H7 (cell line): Measurements from ENCODE around the gene PTPRH. TPM values are rescaled to one million over a fixed set of nuclear protein-coding genes. Genes with fewer than 3 reads are reported as not detected.
"Not testable (repeated sequence)": the region's sequence is repeated elsewhere in the genome, so short reads cannot be mapped to it uniquely, and the experiment has no call there.

Source experiments
- DNase-seq: peaks from one replicate; pipeline ENCODE4 v3.0.0; 2012
- H3K27me3 ChIP-seq: 2 replicates; pipeline ENCODE4 v1.6.0; 2011; ENCODE audit warnings: mild to moderate bottlenecking, low read length; ENCODE audit not compliant: control insufficient read depth, insufficient read depth
- H3K36me3 ChIP-seq: replicated peaks from 2 replicates; pipeline ENCODE4 v1.5.1; 2011; ENCODE audit warnings: low read length; ENCODE audit not compliant: control insufficient read depth, insufficient read depth
- H3K4me3 ChIP-seq: 2 replicates; pipeline ENCODE4 v1.5.1; 2011; ENCODE audit warnings: low read depth, mild to moderate bottlenecking, control low read depth, low read length, moderate library complexity; ENCODE audit not compliant: insufficient read depth
- total RNA-seq: library from RNA; depleted of rRNA; stranded (reverse); fragments of >200 nt; shearing (Covaris generic); gene quantifications from 2 replicates; pipeline ENCODE4 v1.2.3, GENCODE V29; 2014

The PTPRH gene
- total RNA-seq, 1 experiment from 2014 or later: 2.3 TPM

DNA sequence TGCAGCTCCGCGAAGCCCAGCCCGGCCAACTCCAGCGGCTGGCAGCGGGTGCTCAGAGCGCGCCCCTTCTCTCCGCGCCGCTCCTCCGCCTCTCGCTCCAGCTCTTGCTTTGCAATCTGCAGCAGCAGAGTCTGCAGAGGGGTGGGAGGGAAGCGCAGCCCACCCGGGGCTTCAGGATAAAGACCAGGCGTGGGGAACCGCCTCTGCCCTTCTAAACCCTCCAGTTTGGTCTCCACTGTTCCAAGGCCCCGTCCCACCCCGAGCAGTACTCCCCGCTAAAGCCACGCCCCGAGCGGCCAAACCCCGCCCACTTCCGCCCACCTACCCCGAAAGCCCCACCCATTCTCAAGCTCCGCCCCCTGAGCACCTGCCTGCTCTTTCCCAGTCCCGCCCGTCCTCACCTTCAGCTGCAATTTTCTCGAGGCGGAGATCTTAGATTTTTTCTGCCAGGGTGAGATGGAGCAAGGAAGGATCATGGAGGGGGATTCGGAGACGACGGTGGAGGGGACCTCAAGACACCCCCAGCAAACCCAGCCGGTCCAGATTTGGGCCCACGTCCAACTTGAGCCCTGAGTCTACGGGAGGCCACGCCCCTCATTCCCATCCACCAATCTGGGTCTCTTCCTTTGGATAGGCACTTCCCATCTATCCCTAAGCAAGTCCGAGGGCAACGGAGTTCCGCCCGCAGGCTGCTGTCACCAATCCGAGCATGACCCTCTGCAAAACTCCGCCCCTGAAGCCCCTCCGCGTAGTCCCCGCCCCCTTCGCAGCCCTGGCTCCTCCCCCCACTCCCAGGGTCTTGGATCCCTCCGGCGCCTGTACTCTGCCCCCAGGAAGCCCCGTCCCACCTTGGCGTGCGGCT lies 52.9 kb downstream of the PTPRH start:
- Histone ChIP-seq H3K36me3 (peaks cover 2% of the 10 kb centered on the region), H3K27me3 (peaks cover 39% of the 10 kb centered on the region), H3K4me3 (peak overlapping the region; percentile 60)
- DNase-seq: peak; percentile 99

GRCh38 chr19:55155784-55156183 lies 53.5 kb downstream of the PTPRH start:
- not testable (repeated sequence) for DNase-seq, H3K36me3 ChIP-seq
- H3K27me3 ChIP-seq: peaks cover 33% of the 10 kb centered on the region; the same call in 1 of the 2 replicates
- H3K4me3 ChIP-seq: peak overlapping the region; percentile 60

- peaks cover 2% of the 10 kb centered on the region for H3K36me3 ChIP-seq
- no peak for DNase-seq
Observed at GRCh38 chr19:55153652-55154264, 55.5 kb downstream of the PTPRH start.

GRCh38 chr19:55152017-55152416 lies 57.3 kb downstream of the PTPRH start:
- peaks cover 23% of the 10 kb centered on the region; the same call in 1 of the 2 replicates for H3K27me3 ChIP-seq
- DNase-seq: no peak
- no peak overlapping the region for H3K4me3 ChIP-seq
- H3K36me3 ChIP-seq: peaks cover 2% of the 10 kb centered on the region

More at GRCh38 chr19:55153652-55154264, 55.5 kb downstream of the PTPRH start:
- peaks cover 25% of the 10 kb centered on the region; the same call in 1 of the 2 replicates for H3K27me3 ChIP-seq
- no peak overlapping the region for H3K4me3 ChIP-seq

DNA sequence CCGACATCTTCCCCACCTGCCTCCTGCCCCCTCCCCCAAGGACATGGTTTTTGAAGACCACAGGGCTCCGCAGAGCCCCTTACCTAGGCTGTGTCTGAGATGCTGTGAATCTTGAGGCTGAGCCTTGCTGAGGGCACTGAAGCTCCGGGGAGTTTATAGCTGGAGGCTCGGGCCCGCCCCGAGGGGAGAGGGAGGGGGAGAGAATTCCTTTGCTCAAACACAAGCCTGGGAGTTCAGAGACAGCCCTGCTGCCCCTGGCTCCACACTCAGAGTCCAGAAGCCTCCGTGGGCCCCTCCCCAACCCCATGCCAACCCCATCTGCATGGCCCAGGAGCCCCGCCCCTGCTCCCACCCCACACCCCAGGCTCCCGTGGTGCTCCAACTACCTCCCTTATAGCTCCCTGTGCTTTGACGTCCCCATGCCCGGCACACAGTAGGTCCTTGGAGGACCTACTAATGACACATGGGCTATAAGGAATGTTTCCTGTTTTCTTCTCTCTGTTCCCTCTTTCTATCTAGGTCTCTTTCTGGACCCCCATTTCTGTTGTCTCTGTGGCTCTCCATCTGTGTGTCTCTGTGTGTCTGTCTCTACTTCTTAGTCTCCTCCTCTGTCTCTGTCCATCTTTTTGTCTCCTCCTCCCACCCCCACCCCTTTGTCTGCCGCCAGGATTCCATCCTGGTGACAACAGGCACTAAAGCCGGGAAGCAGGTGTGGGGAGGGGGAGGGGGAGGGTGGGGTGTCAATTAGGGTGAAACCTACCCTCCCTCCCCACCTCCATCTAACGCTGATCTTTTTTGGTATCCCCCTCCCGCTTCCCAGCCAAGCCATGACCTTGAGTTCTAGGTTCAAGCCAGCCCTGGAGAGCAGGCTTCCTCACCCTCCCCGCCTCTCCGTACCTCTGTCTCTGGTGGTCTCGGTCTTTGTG lies 60.0 kb downstream of the PTPRH start, which contains the start of gene TNNT1:
Gene TNNT1, minus strand, starts transcription at position 129 of the 926 bp plus-strand sequence. CDS start 2,049 bp downstream, outside the sequence.
- Histone ChIP-seq H3K4me3 (peak within 1 kb of the TSS; percentile 10; the same call in 1 of the 2 replicates), H3K27me3 (peaks cover 13% of the 10 kb centered on the region; the same call in 1 of the 2 replicates), H3K36me3 (peaks cover 1% of the 10 kb centered on the region)
- DNase-seq: peak; percentile 87

DNA sequence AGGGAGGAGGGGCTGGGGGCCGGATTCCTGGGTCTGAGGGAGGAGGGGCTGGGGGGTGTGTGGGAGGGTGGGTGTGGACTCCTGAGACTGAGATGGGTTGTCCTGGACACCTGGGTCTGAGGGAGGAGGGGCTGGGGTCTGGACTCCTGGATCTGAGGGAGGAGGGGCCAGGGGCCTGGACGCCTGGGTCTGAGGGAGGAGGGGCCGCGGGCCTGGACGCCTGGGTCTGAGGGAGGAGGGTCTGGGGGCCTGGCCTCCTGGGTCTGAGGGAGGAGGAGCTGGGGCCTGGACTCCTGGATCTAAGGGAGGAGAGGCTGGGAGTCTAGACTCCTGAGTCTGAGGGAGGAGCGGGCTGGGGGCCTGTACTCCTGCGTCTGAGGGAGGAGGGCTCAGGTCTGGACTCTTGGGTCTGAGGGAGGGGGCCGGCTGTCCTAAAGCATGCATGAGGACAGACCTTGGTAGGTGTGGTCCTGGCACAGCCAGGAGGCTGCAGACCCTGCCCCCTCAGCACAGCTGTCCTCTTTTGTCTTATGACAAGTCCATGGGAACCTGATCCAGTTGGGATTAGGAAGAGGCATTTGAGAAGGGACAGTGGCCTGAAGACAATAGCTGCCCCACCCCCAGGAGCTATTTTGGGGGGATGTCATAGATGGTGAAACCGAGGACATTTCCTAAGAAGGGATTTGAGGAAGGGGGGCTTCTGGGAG lies 61.6 kb downstream of the PTPRH start:
- DNase-seq: peak; percentile 73
- Histone ChIP-seq H3K4me3 (no peak overlapping the region), H3K36me3 (peaks cover 1% of the 10 kb centered on the region), H3K27me3 (peaks cover 19% of the 10 kb centered on the region; the same call in 1 of the 2 replicates)

DNA sequence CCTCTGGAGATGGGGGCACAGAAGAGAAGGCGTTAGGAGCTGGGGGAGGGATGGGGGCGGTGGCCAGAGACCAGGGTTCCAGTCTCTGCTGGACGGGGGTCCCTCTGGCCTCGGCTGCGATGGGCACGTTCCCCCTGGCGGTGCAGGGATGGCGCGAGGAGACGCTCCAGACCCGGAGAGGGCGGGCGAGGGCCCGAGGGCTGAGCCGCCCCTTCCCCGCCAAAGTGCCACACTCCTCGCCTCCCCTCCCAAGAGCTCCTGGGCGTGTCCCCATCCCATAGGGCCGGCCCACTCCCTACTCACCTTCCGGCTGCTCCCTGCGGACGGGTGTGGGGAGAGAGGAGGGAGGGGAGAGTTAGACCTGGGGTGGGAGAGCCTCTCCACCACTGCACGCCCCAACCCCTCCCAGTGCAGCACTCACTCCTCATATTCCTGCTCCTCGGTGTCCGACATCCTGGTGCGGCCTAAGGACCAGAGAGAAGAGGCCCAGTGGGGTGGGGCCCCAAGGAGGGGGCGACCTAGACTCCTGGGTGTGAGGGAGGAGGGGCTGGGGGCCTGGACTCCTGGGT lies 62.5 kb downstream of the PTPRH start:
- Histone ChIP-seq H3K27me3 (peaks cover 21% of the 10 kb centered on the region; the same call in 1 of the 2 replicates), H3K36me3 (no peaks in the 10 kb centered on the region; the same call in 1 of the 2 replicates), H3K4me3 (peak overlapping the region; percentile 67)
- DNase-seq: peak; percentile 98

GRCh38 chr19:55146078-55146704 lies 63.1 kb downstream of the PTPRH start:
- DNase-seq: peak; percentile 96

GRCh38 chr19:55145232-55145631 lies 64.1 kb downstream of the PTPRH start:
- no peak for DNase-seq
- peaks cover 24% of the 10 kb centered on the region; the same call in 1 of the 2 replicates for H3K27me3 ChIP-seq
- H3K36me3 ChIP-seq: no peaks in the 10 kb centered on the region
- no peak overlapping the region for H3K4me3 ChIP-seq

More at GRCh38 chr19:55146078-55146704, 63.1 kb downstream of the PTPRH start:
- H3K4me3 ChIP-seq: peak overlapping the region; percentile 67
- H3K27me3 ChIP-seq: peaks cover 24% of the 10 kb centered on the region; the same call in 1 of the 2 replicates
- H3K36me3 ChIP-seq: no peaks in the 10 kb centered on the region

DNA sequence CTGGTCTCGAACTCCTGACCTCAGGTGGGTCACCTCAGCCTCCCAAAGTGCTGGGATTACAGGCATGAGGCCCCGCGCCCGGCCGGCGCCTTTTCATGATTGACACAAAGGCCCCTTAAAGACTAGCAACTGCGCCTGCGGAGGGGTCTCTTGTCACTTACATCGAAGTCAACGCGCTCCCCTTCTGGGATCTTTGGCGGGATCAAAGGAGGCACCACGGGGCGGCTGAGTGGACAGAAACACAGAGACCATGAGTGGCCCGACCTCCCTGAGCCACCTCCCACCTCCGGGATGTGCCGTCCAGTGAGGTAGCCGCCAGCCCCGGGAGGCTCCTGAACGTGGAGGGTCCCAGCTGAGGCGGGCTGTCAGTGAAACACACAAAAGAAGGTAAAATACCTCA lies 67.6 kb downstream of the PTPRH start:
- H3K4me3 ChIP-seq: peak overlapping the region; percentile 20
- peaks cover 15% of the 10 kb centered on the region; the same call in 1 of the 2 replicates for H3K27me3 ChIP-seq
- DNase-seq: peak; percentile 65
- H3K36me3 ChIP-seq: peaks cover 1% of the 10 kb centered on the region

DNA sequence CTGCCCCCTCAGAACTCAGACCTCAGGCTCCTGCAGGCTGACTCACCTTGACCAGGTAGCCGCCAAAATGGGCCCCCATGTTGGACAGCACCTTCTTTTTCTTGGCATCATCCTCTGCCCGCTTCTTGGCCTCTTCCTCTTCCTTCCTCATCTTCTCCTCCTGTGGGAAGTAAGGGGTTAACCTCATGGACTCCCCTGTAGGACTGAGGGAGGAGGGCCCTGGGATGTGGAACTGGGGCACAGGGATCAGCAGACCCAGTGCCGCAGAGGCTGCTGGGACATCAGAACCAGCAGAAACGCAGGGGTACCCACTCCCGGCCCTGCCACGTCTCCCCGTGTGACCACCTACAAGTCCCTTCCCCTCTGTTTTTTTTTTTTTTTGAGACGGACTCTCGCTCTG lies 71.4 kb downstream of the PTPRH start:
- Histone ChIP-seq H3K4me3 (no peak overlapping the region), H3K27me3 (peaks cover 5% of the 10 kb centered on the region; the same call in 1 of the 2 replicates), H3K36me3 (peaks cover 1% of the 10 kb centered on the region)
- DNase-seq: peak; percentile 70

DNA sequence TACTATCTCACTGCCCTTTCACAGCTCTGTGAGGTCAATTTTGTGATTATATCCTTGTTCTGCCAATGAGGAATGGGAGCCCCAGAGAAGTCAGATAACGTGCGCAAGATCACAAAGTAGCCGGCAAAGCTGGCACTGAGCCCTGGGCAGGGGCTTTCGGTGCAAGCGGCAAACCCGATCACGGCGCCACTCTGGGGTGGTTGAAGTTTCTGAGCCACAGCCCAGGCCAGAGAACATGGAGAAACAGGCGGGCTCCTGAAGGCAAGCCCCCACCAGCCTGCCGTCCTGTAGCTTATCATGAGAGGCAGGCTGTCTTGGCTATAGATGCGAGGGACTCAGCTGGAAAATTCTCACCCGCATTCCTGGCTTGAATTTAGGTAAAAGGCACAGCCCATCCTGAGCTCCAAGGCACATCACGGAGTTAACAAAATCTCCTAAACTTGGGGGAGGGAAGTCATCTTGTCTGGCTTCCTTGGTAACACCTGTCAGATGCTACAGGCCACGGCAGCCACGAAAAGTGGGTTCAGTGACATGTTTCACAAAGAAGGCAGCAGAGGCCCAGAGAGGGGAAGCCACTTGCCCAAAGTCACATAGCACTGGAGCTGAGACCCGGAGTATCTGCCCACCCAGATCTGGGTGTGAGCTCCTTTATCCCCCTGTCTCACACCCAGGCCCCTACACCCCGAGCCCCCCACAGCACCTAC lies 72.8 kb downstream of the PTPRH start:
- H3K4me3 ChIP-seq: no peak overlapping the region
- H3K36me3 ChIP-seq: peaks cover 1% of the 10 kb centered on the region
- no peak for DNase-seq
- peaks cover under 1% of the 10 kb centered on the region; the same call in 1 of the 2 replicates for H3K27me3 ChIP-seq
